Measurements from ENCODE around the gene BRD4. TPM values are rescaled to one million over a fixed set of nuclear protein-coding genes. Genes with fewer than 3 reads are reported as not detected.
A peak's percentile ranks its signal among the peaks of the same experiment; 100 is the strongest.

The BRD4 gene
- total RNA-seq, 1 donor from 2014 or later: 53.0 TPM

- Histone ChIP-seq H3K9me3 (no peaks in the 10 kb centered on the region), H3K4me1 (peaks cover 100% of the 10 kb centered on the region), H3K27me3 (no peaks in the 10 kb centered on the region), H3K36me3 (no peaks in the 10 kb centered on the region), H3K27ac (no peak overlapping the region), H3K4me3 (no peak overlapping the region)
- DNase-seq (ENCODE audit: extremely low spot score in 2 of 2): no peak
- no peak for TF ChIP-seq POLR2AphosphoS5 (IDR thresholded peaks at IDR 0.05; ENCODE audit: insufficient read depth in 1 of 2, low read depth in 1 of 2)
- TF ChIP-seq POLR2A (IDR thresholded peaks at IDR 0.05): no peak
- TF ChIP-seq CTCF (IDR thresholded peaks at IDR 0.05): no peak
- intact Hi-C loops (cut with DNase I): no loop called here
Observed at GRCh38 chr19:15284896-15285295, 47.4 kb downstream of the BRD4 start.

GRCh38 chr19:15284091-15284490 lies 48.2 kb downstream of the BRD4 start:
- intact Hi-C loops (cut with DNase I): no loop called here
- Histone ChIP-seq H3K27ac (peak overlapping the region; percentile 6), H3K36me3 (no peaks in the 10 kb centered on the region), H3K4me3 (no peak overlapping the region), H3K4me1 (peaks cover 100% of the 10 kb centered on the region), H3K9me3 (no peaks in the 10 kb centered on the region), H3K27me3 (no peaks in the 10 kb centered on the region)
- TF ChIP-seq CTCF (IDR thresholded peaks at IDR 0.05): no peak
- TF ChIP-seq POLR2AphosphoS5 (IDR thresholded peaks at IDR 0.05; ENCODE audit: insufficient read depth in 1 of 2, low read depth in 1 of 2): no peak
- no peak for TF ChIP-seq POLR2A (IDR thresholded peaks at IDR 0.05)
- no peak for DNase-seq (ENCODE audit: extremely low spot score in 2 of 2)

- TF ChIP-seq POLR2AphosphoS5 (IDR thresholded peaks at IDR 0.05; ENCODE audit: insufficient read depth in 1 of 2, low read depth in 1 of 2): no peak
- no peak for TF ChIP-seq POLR2A (IDR thresholded peaks at IDR 0.05)
- TF ChIP-seq CTCF (IDR thresholded peaks at IDR 0.05): no peak
- H3K4me3 ChIP-seq: no peak overlapping the region
- peak overlapping the region; percentile 6 for H3K27ac ChIP-seq
- no peak for DNase-seq (ENCODE audit: extremely low spot score in 2 of 2)
- intact Hi-C loops (cut with DNase I): no loop called here
- peaks cover 100% of the 10 kb centered on the region for H3K4me1 ChIP-seq
- H3K36me3 ChIP-seq: no peaks in the 10 kb centered on the region
- no peaks in the 10 kb centered on the region for H3K9me3 ChIP-seq
- H3K27me3 ChIP-seq: no peaks in the 10 kb centered on the region
Observed at GRCh38 chr19:15283141-15283883, 49.0 kb downstream of the BRD4 start.

- H3K4me3 ChIP-seq: no peak overlapping the region
- H3K36me3 ChIP-seq: no peaks in the 10 kb centered on the region
- intact Hi-C loops (cut with DNase I): no loop called here
- H3K9me3 ChIP-seq: no peaks in the 10 kb centered on the region
- TF ChIP-seq POLR2AphosphoS5 (IDR thresholded peaks at IDR 0.05; ENCODE audit: insufficient read depth in 1 of 2, low read depth in 1 of 2): no peak
- TF ChIP-seq CTCF (IDR thresholded peaks at IDR 0.05): no peak
- no peak for TF ChIP-seq POLR2A (IDR thresholded peaks at IDR 0.05)
- no peaks in the 10 kb centered on the region for H3K27me3 ChIP-seq
- no peak for DNase-seq (ENCODE audit: extremely low spot score in 2 of 2)
- peak overlapping the region; percentile 71 for H3K27ac ChIP-seq
- peaks cover 100% of the 10 kb centered on the region for H3K4me1 ChIP-seq
Observed at GRCh38 chr19:15282311-15282705, 50.0 kb downstream of the BRD4 start.

- Histone ChIP-seq H3K36me3 (no peaks in the 10 kb centered on the region), H3K27me3 (no peaks in the 10 kb centered on the region), H3K4me1 (peaks cover 100% of the 10 kb centered on the region), H3K27ac (peak overlapping the region; percentile 71), H3K4me3 (no peak overlapping the region), H3K9me3 (no peaks in the 10 kb centered on the region)
- intact Hi-C loops (cut with DNase I): no loop called here
- TF ChIP-seq POLR2A (IDR thresholded peaks at IDR 0.05) (no peak), POLR2AphosphoS5 (IDR thresholded peaks at IDR 0.05; ENCODE audit: insufficient read depth in 1 of 2, low read depth in 1 of 2) (peak; percentile 73 to 87)
- no peak for DNase-seq (ENCODE audit: extremely low spot score in 2 of 2)
Observed at GRCh38 chr19:15280915-15281683, 51.2 kb downstream of the BRD4 start.

All from vagina (tissue), 2 donors.